ENCODE measurements around the gene MYOZ1.
A peak's percentile ranks its signal among the peaks of the same experiment; 100 is the strongest.

Gene MYOZ1

DNA sequence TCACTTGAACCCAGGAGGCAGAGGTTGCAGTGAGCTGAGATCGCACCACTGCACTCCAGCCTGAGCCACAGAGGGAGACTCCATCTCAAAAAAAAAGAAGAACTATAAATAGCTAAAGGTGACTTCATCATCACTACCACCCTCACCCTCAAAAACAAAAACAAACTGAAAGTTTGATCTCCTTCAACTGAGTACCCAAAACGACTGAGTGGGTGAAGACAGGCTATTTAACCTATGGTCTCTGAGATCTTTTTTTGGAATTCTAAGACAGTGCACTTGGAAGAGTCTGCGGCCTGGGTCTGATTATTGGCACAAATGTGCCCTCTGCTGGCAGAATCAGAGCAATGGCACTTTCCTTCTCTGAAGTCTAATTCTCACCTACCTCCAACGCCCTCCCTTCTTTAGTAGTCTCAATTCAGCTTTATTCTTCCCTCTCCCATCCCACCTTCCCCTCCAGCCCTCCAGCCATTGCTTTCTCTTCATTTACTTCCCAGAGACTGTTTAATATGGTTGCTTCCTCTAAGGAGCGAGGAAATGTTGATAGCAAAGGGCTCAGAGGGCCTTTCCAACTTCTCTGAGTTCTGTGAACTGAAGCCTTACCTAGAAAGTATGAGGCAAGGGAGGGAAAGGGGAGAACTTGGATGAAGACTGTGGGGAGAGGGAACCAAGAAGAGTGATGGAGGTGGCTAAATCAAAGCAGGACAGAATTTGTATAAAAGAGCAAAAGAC lies 2.9 kb upstream of the MYOZ1 start:
- peak overlapping the region; percentile 26 for H3K4me2 ChIP-seq (ENCODE audit: low read length)
- no peaks in the 10 kb centered on the region for H3K79me2 ChIP-seq
- H3K4me1 ChIP-seq: peaks cover 6% of the 10 kb centered on the region
- peak overlapping the region; percentile 20 for H3K4me3 ChIP-seq (ENCODE audit: low read depth, low read length)
- TF ChIP-seq, protein P1, sequence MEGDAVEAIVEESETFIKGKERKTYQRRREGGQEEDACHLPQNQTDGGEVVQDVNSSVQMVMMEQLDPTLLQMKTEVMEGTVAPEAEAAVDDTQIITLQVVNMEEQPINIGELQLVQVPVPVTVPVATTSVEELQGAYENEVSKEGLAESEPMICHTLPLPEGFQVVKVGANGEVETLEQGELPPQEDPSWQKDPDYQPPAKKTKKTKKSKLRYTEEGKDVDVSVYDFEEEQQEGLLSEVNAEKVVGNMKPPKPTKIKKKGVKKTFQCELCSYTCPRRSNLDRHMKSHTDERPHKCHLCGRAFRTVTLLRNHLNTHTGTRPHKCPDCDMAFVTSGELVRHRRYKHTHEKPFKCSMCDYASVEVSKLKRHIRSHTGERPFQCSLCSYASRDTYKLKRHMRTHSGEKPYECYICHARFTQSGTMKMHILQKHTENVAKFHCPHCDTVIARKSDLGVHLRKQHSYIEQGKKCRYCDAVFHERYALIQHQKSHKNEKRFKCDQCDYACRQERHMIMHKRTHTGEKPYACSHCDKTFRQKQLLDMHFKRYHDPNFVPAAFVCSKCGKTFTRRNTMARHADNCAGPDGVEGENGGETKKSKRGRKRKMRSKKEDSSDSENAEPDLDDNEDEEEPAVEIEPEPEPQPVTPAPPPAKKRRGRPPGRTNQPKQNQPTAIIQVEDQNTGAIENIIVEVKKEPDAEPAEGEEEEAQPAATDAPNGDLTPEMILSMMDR (IDR thresholded peaks at IDR 0.05): peak; percentile 90
- no peaks in the 10 kb centered on the region for H3K27me3 ChIP-seq (ENCODE audit: control insufficient read depth, insufficient read depth, low read length)
- H3K36me3 ChIP-seq (ENCODE audit: control insufficient read depth, insufficient read depth, low read length): no peaks in the 10 kb centered on the region
- no peak overlapping the region for H3K9ac ChIP-seq
- H3K27ac ChIP-seq: no peak overlapping the region
- H3K9me3 ChIP-seq (ENCODE audit: control insufficient read depth, low read length): no peaks in the 10 kb centered on the region
- peak overlapping the region; percentile 56 for H2AFZ ChIP-seq

DNA sequence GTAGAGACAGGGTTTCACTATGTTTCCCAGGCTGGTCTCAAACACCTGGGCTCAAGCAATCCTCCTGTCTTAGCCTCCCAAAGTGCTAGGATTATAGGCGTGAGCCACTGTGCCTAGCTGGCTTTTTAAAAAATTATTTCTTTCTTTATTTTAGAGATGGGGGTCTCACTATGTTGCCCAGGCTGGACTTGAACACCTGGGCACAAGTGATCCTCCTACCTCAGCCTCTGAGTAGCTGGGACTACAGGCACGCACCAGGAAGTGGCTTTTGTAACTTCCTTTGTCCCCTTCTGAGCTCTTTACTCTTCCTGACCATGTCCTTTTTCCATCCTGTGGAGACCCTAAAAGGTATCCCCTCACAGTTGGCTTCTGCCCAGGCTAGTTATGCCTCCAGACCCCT lies 2.1 kb upstream of the MYOZ1 start:
- H3K27me3 ChIP-seq (ENCODE audit: control insufficient read depth, insufficient read depth, low read length): no peaks in the 10 kb centered on the region
- TF ChIP-seq, protein P1 (IDR thresholded peaks at IDR 0.05): no peak
- H3K4me1 ChIP-seq: peaks cover 6% of the 10 kb centered on the region
- no peaks in the 10 kb centered on the region for H3K79me2 ChIP-seq
- H3K9ac ChIP-seq: no peak overlapping the region
- no peaks in the 10 kb centered on the region for H3K9me3 ChIP-seq (ENCODE audit: control insufficient read depth, low read length)
- H3K36me3 ChIP-seq (ENCODE audit: control insufficient read depth, insufficient read depth, low read length): no peaks in the 10 kb centered on the region
- no peak overlapping the region for H2AFZ ChIP-seq
- H3K4me2 ChIP-seq (ENCODE audit: low read length): no peak overlapping the region
- no peak overlapping the region for H3K4me3 ChIP-seq (ENCODE audit: low read depth, low read length)
- H3K27ac ChIP-seq: no peak overlapping the region

DNA sequence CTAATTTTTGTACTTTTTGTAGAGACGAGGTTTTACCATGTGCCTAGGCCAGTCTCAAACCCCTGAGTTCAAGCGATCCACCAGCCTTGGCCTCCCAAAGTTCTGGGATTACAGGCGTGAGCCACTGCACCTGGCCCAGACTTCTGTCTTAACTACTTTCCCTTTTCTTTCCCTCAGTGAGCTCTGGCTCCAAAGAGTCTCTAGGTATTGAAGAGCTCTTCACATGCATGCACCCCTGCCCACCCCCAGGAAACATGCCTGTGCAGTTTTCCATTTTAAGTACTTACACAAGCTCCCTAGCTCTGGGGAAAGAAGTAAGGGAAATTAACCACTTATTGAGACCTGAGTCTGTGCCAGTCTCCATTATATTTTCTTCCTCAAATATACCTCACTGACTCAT lies 2.0 kb downstream of the MYOZ1 start:
- Histone ChIP-seq H3K79me2 (no peaks in the 10 kb centered on the region), H3K4me2 (ENCODE audit: low read length) (no peak overlapping the region), H3K9ac (no peak overlapping the region)

DNA sequence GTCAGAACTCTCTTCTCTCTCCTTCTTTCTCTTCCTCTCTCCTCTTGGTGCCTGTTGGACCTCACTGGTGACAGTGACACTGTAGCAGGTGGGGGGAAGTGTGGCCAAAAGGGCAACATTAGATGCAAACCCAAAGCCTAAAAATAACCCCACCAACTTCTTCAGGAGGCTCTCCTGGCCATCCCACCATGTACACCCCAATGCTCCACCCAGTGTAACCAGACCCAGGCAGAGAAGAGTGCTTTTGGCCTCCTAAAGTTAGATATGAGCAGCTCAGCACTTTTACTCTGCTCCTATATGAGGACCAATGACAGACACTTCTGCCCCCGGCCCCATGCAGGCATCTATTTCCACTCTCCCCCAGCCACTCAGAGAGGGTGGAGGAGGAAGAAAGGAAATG lies 5.5 kb downstream of the MYOZ1 start:
- Histone ChIP-seq H3K36me3 (ENCODE audit: control insufficient read depth, insufficient read depth, low read length) (no peaks in the 10 kb centered on the region), H3K79me2 (no peaks in the 10 kb centered on the region), H3K4me2 (ENCODE audit: low read length) (no peak overlapping the region), H2AFZ (no peak overlapping the region), H3K27ac (no peak overlapping the region), H3K4me3 (ENCODE audit: low read depth, low read length) (no peak overlapping the region), H3K4me1 (no peaks in the 10 kb centered on the region), H3K27me3 (ENCODE audit: control insufficient read depth, insufficient read depth, low read length) (no peaks in the 10 kb centered on the region), H3K9ac (no peak overlapping the region), H3K9me3 (ENCODE audit: control insufficient read depth, low read length) (no peaks in the 10 kb centered on the region)
- TF ChIP-seq, protein P1 (IDR thresholded peaks at IDR 0.05): no peak

More for the DNA sequence above, 2.0 kb downstream of the MYOZ1 start:
- Histone ChIP-seq H3K4me1 (peaks cover 4% of the 10 kb centered on the region), H3K27ac (no peak overlapping the region), H3K36me3 (ENCODE audit: control insufficient read depth, insufficient read depth, low read length) (no peaks in the 10 kb centered on the region), H3K27me3 (ENCODE audit: control insufficient read depth, insufficient read depth, low read length) (no peaks in the 10 kb centered on the region), H2AFZ (no peak overlapping the region), H3K9me3 (ENCODE audit: control insufficient read depth, low read length) (no peaks in the 10 kb centered on the region), H3K4me3 (ENCODE audit: low read depth, low read length) (no peak overlapping the region)
- TF ChIP-seq, protein P1 (IDR thresholded peaks at IDR 0.05): no peak

DNA sequence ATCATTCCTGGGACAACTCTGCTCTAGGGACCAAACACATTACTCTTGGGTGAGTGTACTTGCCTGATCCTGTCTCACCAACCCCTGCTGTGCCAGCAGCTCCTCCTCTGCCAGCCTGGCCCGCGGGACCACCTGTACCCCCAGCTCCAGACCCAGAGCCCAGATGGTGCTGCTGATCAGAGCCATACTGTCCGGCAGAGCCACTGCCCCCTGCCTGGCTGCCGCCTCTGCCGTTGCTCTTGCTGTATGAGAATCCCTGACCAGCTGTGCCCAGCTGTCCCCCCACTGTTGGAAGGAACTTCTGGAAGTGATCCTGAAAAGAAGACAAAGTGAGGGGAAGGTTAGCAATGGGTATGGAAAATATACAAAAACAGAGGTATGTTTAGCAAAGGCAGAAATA lies 6.9 kb downstream of the MYOZ1 start:
- Histone ChIP-seq H2AFZ (no peak overlapping the region), H3K4me3 (ENCODE audit: low read depth, low read length) (no peak overlapping the region), H3K27ac (no peak overlapping the region), H3K4me1 (no peaks in the 10 kb centered on the region), H3K79me2 (no peaks in the 10 kb centered on the region), H3K9ac (no peak overlapping the region), H3K4me2 (ENCODE audit: low read length) (no peak overlapping the region), H3K27me3 (ENCODE audit: control insufficient read depth, insufficient read depth, low read length) (no peaks in the 10 kb centered on the region), H3K36me3 (ENCODE audit: control insufficient read depth, insufficient read depth, low read length) (no peaks in the 10 kb centered on the region), H3K9me3 (ENCODE audit: control insufficient read depth, low read length) (no peaks in the 10 kb centered on the region)
- TF ChIP-seq, protein P1 (IDR thresholded peaks at IDR 0.05): no peak
